ENCODE results near the gene ZNF205. TPM values are rescaled to one million over a fixed set of nuclear protein-coding genes. Genes with fewer than 3 reads are reported as not detected.

Gene ZNF205
- total and polyA plus RNA-seq, 2 experiments from 2014 or later: 13.2 to 37.3 TPM

DNA sequence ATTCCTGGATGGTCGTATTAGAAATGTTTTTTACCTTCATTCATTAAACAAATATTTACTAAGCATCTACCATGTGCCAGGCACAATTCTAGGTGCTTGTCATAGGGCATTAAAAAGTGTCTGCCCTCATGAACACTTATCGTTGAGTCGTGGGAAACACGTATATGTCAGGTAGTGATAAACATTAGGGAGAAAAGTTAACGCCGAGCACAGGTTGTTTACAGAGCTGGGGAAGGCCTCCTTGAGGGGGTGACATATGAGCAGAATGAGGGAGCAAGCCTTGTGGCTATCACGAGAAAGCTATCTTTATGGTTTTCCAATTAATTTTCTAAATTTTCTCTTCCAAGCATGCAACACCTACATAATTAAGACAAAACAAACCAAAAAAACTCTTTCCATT is 21.5 kb downstream of the ZNF205 start:
- no peaks in the 10 kb centered on the region for H3K9me3 ChIP-seq (ENCODE audit: low read depth)
- no peak for DNase-seq (ENCODE audit: low read depth in 1 of 2, low spot score in 1 of 2)
- no peak for TF ChIP-seq CTCF (IDR thresholded peaks at IDR 0.05; ENCODE audit: low read depth, low read length)
- peak overlapping the region; percentile 88 for H3K4me3 ChIP-seq
- peaks cover 2% of the 10 kb centered on the region for H3K4me1 ChIP-seq (ENCODE audit: low read depth)
- H3K27ac ChIP-seq: peak overlapping the region; percentile 93
- no peaks in the 10 kb centered on the region for H3K27me3 ChIP-seq
- no peaks in the 10 kb centered on the region for H3K36me3 ChIP-seq

- peak; percentile 98 to 99 for DNase-seq (ENCODE audit: low read depth in 1 of 2, low spot score in 1 of 2)
Measured at GRCh38 chr16:3134338-3135125, 22.1 kb downstream of the ZNF205 start, which contains the start of gene ZNF213. ZNF213 (plus strand) TSS chr16:3135029; CDS start chr16:3137281, 2,252 bp downstream.

GRCh38 chr16:3135126-3135715 is 22.8 kb downstream of the ZNF205 start:
- H3K27me3 ChIP-seq: no peaks in the 10 kb centered on the region
- H3K9me3 ChIP-seq (ENCODE audit: low read depth): no peaks in the 10 kb centered on the region
- no peaks in the 10 kb centered on the region for H3K36me3 ChIP-seq
- peaks cover 2% of the 10 kb centered on the region for H3K4me1 ChIP-seq (ENCODE audit: low read depth)
- no peak for TF ChIP-seq CTCF (IDR thresholded peaks at IDR 0.05; ENCODE audit: low read depth, low read length)
- H3K4me3 ChIP-seq: peak overlapping the region; percentile 88
- peak overlapping the region; percentile 92 for H3K27ac ChIP-seq
- DNase-seq (ENCODE audit: low read depth in 1 of 2, low spot score in 1 of 2): no peak

More at GRCh38 chr16:3134338-3135125, 22.1 kb downstream of the ZNF205 start, which contains the start of gene ZNF213:
- TF ChIP-seq CTCF (IDR thresholded peaks at IDR 0.05; ENCODE audit: low read depth, low read length): no peak
- Histone ChIP-seq H3K9me3 (ENCODE audit: low read depth) (no peaks in the 10 kb centered on the region), H3K4me3 (peak within 1 kb of the TSS; percentile 88), H3K27ac (peak within 1 kb of the TSS; percentile 93), H3K4me1 (ENCODE audit: low read depth) (peaks cover 2% of the 10 kb centered on the region), H3K36me3 (no peaks in the 10 kb centered on the region), H3K27me3 (no peaks in the 10 kb centered on the region)

- Histone ChIP-seq H3K4me3 (no peak overlapping the region), H3K9me3 (ENCODE audit: low read depth) (no peaks in the 10 kb centered on the region)
Measured at GRCh38 chr16:3137267-3137666, 24.9 kb downstream of the ZNF205 start.

DNA sequence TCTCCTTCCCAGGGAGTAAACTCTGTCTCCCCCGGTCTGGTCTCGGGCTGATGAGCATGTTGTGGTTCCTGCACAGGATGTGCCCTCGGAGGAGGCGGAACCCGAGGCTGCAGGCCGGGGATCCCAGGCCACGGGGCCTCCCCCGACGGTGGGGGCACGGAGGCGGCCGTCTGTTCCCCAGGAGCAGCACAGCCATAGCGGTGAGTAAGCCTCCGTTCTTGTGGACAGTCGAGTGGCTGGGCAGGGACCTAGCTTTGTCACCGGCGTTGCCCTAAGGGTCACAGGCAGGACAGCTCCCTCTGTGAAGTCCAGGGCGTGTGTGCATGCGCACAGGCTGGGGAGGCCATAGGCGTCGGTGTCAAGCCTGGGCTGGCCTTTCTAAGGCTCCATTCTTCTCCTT is 26.0 kb downstream of the ZNF205 start:
- TF ChIP-seq CTCF (IDR thresholded peaks at IDR 0.05; ENCODE audit: low read depth, low read length): no peak
- Histone ChIP-seq H3K36me3 (no peaks in the 10 kb centered on the region), H3K4me3 (no peak overlapping the region), H3K27me3 (no peaks in the 10 kb centered on the region), H3K27ac (no peak overlapping the region), H3K4me1 (ENCODE audit: low read depth) (peaks cover 2% of the 10 kb centered on the region), H3K9me3 (ENCODE audit: low read depth) (no peaks in the 10 kb centered on the region)
- DNase-seq (ENCODE audit: low read depth in 1 of 2, low spot score in 1 of 2): no peak

More at GRCh38 chr16:3137267-3137666, 24.9 kb downstream of the ZNF205 start:
- TF ChIP-seq CTCF (IDR thresholded peaks at IDR 0.05; ENCODE audit: low read depth, low read length): no peak
- DNase-seq (ENCODE audit: low read depth in 1 of 2, low spot score in 1 of 2): no peak
- Histone ChIP-seq H3K27me3 (no peaks in the 10 kb centered on the region), H3K4me1 (ENCODE audit: low read depth) (peaks cover 2% of the 10 kb centered on the region), H3K36me3 (no peaks in the 10 kb centered on the region), H3K27ac (no peak overlapping the region)
